ENCODE results near the gene C10orf90. TPM values are rescaled to one million over a fixed set of nuclear protein-coding genes. Genes with fewer than 3 reads are reported as not detected.

Gene C10orf90
- total RNA-seq, 1 donor from 2014 or later = 0.89 TPM

DNA sequence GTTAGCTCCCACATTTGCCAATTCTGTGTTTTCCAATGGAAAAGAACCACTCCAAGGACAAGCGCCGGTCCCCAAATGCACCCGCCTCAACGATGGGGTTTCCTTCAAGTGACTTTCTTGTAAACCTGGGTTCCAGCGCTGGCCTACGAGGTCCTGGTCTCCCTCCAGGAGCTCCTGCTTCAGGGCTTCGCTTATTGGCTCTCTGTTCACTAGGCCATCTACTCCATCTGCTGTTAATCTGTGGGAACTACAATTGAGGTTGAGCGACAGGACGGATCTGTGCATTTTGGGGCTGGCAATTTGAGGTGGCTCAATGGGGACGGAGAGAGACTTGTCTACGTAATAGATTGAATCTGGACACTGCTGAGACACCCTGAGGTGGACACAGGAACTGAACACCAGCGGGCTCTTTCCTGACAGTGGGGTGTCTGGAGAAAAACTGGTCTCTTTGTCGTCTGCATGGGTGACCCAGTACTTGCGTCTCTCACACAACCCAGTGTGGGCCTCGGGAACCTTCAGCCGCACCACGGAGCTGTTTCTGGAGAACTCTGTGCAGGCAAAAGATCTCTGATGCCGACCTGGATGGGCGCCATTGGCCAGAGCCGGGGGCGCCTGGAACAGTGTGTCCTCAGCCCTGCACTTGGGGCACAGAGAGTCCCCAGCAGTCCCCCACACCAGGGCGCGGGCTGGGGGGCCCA is 166.3 kb downstream of the C10orf90 start:
- Mint-ChIP-seq H3K4me3 (no peak overlapping the region), H3K27me3 (ENCODE audit: low read depth) (no peaks in the 10 kb centered on the region), H3K9me3 (peaks cover 8% of the 10 kb centered on the region), H3K36me3 (ENCODE audit: low read depth) (no peaks in the 10 kb centered on the region), H3K4me1 (peaks cover 6% of the 10 kb centered on the region), H3K27ac (ENCODE audit: unreplicated experiment) (no peak overlapping the region)
- TF ChIP-seq, protein P1, sequence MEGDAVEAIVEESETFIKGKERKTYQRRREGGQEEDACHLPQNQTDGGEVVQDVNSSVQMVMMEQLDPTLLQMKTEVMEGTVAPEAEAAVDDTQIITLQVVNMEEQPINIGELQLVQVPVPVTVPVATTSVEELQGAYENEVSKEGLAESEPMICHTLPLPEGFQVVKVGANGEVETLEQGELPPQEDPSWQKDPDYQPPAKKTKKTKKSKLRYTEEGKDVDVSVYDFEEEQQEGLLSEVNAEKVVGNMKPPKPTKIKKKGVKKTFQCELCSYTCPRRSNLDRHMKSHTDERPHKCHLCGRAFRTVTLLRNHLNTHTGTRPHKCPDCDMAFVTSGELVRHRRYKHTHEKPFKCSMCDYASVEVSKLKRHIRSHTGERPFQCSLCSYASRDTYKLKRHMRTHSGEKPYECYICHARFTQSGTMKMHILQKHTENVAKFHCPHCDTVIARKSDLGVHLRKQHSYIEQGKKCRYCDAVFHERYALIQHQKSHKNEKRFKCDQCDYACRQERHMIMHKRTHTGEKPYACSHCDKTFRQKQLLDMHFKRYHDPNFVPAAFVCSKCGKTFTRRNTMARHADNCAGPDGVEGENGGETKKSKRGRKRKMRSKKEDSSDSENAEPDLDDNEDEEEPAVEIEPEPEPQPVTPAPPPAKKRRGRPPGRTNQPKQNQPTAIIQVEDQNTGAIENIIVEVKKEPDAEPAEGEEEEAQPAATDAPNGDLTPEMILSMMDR (conservative IDR thresholded peaks at IDR 0.05) = peak; percentile 75
- DNase-seq (ENCODE audit: low read depth, low spot score) = peak; percentile 28

GRCh38 chr10:126503392-126504062 is 167.0 kb downstream of the C10orf90 start:
- H3K36me3 Mint-ChIP-seq (ENCODE audit: low read depth) = no peaks in the 10 kb centered on the region
- TF ChIP-seq, protein P1 (conservative IDR thresholded peaks at IDR 0.05) = no peak
- H3K27ac Mint-ChIP-seq (ENCODE audit: unreplicated experiment) = no peak overlapping the region
- DNase-seq (ENCODE audit: low read depth, low spot score) = no peak
- peaks cover 8% of the 10 kb centered on the region for H3K9me3 Mint-ChIP-seq
- no peaks in the 10 kb centered on the region for H3K27me3 Mint-ChIP-seq (ENCODE audit: low read depth)
- peaks cover 6% of the 10 kb centered on the region for H3K4me1 Mint-ChIP-seq
- H3K4me3 Mint-ChIP-seq = no peak overlapping the region

- TF ChIP-seq, protein P1 (conservative IDR thresholded peaks at IDR 0.05) = no peak
- DNase-seq (ENCODE audit: low read depth, low spot score) = no peak
- H3K27me3 Mint-ChIP-seq (ENCODE audit: low read depth) = no peaks in the 10 kb centered on the region
- peaks cover 14% of the 10 kb centered on the region for H3K4me1 Mint-ChIP-seq
- H3K36me3 Mint-ChIP-seq (ENCODE audit: low read depth) = no peaks in the 10 kb centered on the region
- no peak overlapping the region for H3K27ac Mint-ChIP-seq (ENCODE audit: unreplicated experiment)
- H3K9me3 Mint-ChIP-seq = peaks cover 8% of the 10 kb centered on the region
- no peak overlapping the region for H3K4me3 Mint-ChIP-seq
These were observed 168.1 kb downstream of the C10orf90 start for GRCh38 chr10:126502441-126502840.

DNA sequence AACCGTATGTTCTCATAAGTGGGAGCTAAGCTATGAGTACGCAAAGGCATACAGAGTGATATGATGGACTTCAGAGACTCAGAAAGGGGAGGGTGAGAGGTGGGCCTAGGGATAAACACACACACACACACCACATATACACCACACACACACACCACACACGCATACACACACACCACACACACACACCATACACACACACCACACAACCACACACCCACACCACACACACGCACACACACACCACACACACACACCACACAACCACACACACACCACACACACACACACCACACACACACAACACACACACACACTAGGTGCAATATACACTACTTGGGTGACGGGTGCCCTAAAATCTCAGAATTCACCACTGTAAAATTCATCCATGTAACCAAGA is 168.7 kb downstream of the C10orf90 start:
- Mint-ChIP-seq H3K4me1 (peaks cover 20% of the 10 kb centered on the region), H3K36me3 (ENCODE audit: low read depth) (no peaks in the 10 kb centered on the region), H3K27me3 (ENCODE audit: low read depth) (no peaks in the 10 kb centered on the region), H3K9me3 (peaks cover 8% of the 10 kb centered on the region), H3K4me3 (no peak overlapping the region), H3K27ac (ENCODE audit: unreplicated experiment) (no peak overlapping the region)
- TF ChIP-seq, protein P1 (conservative IDR thresholded peaks at IDR 0.05) = no peak
- DNase-seq (ENCODE audit: low read depth, low spot score) = no peak

- H3K27ac Mint-ChIP-seq (ENCODE audit: unreplicated experiment) = peak overlapping the region; percentile 35
- no peaks in the 10 kb centered on the region for H3K36me3 Mint-ChIP-seq (ENCODE audit: low read depth)
- no peak for DNase-seq (ENCODE audit: low read depth, low spot score)
- no peak overlapping the region for H3K4me3 Mint-ChIP-seq
- TF ChIP-seq, protein P1 (conservative IDR thresholded peaks at IDR 0.05) = no peak
- no peaks in the 10 kb centered on the region for H3K27me3 Mint-ChIP-seq (ENCODE audit: low read depth)
- peaks cover 26% of the 10 kb centered on the region for H3K4me1 Mint-ChIP-seq
- H3K9me3 Mint-ChIP-seq = peaks cover 8% of the 10 kb centered on the region
These were observed 169.6 kb downstream of the C10orf90 start for GRCh38 chr10:126500866-126501265.

All from neural crest cell (in vitro differentiated cells).